ENCODE results near the gene CIDEC. TPM values are rescaled to one million over a fixed set of nuclear protein-coding genes. Genes with fewer than 3 reads are reported as not detected.
"Not testable (repeated sequence)": the region's sequence is repeated elsewhere in the genome, so short reads cannot be mapped to it uniquely, and the experiment has no call there.

Gene CIDEC
- total RNA-seq, 1 experiment from 2014 or later, result not detected

- not testable (repeated sequence) for H3K4me1 ChIP-seq; DNase-seq; H3K9me3 ChIP-seq (replicated peaks); H3K36me3 ChIP-seq; H3K4me3 ChIP-seq; H3K27me3 ChIP-seq; H3K27ac ChIP-seq
These were observed 8.0 kb downstream of the CIDEC start for GRCh38 chr3:9872067-9872466.

GRCh38 chr3:9870978-9871377, 9.1 kb downstream of the CIDEC start:
- no peak for DNase-seq
- no peaks in the 10 kb centered on the region for H3K9me3 ChIP-seq (replicated peaks)
- peak overlapping the region; percentile 36 for H3K4me3 ChIP-seq
- H3K27me3 ChIP-seq, result no peaks in the 10 kb centered on the region
- H3K36me3 ChIP-seq, result no peaks in the 10 kb centered on the region
- H3K4me1 ChIP-seq, result peaks cover 5% of the 10 kb centered on the region; the same call in 1 of the 2 replicates
- no peak overlapping the region for H3K27ac ChIP-seq

GRCh38 chr3:9869955-9870354, 10.1 kb downstream of the CIDEC start:
- Histone ChIP-seq H3K27ac (no peak overlapping the region), H3K36me3 (no peaks in the 10 kb centered on the region), H3K9me3 (replicated peaks) (no peaks in the 10 kb centered on the region), H3K4me1 (no peaks in the 10 kb centered on the region; the same call in 1 of the 2 replicates), H3K4me3 (no peak overlapping the region), H3K27me3 (no peaks in the 10 kb centered on the region)
- DNase-seq, result no peak

- H3K9me3 ChIP-seq (replicated peaks), result no peaks in the 10 kb centered on the region
- DNase-seq, result no peak
- no peak overlapping the region for H3K27ac ChIP-seq
- H3K27me3 ChIP-seq, result no peaks in the 10 kb centered on the region
- H3K4me1 ChIP-seq, result peaks cover 5% of the 10 kb centered on the region; the same call in 1 of the 2 replicates
- H3K4me3 ChIP-seq, result no peak overlapping the region
- no peaks in the 10 kb centered on the region for H3K36me3 ChIP-seq
These were observed 12.9 kb downstream of the CIDEC start for GRCh38 chr3:9867106-9867505.

- no peak overlapping the region for H3K27ac ChIP-seq
- peaks cover 5% of the 10 kb centered on the region; the same call in 1 of the 2 replicates for H3K4me1 ChIP-seq
- no peak for DNase-seq
- H3K9me3 ChIP-seq (replicated peaks), result no peaks in the 10 kb centered on the region
- no peak overlapping the region for H3K4me3 ChIP-seq
- H3K27me3 ChIP-seq, result no peaks in the 10 kb centered on the region
- H3K36me3 ChIP-seq, result no peaks in the 10 kb centered on the region
These were observed 13.4 kb downstream of the CIDEC start for GRCh38 chr3:9866639-9867038.

GRCh38 chr3:9865125-9865637, 14.9 kb downstream of the CIDEC start:
- not testable (repeated sequence) for H3K4me1 ChIP-seq; H3K36me3 ChIP-seq; H3K9me3 ChIP-seq (replicated peaks); H3K27me3 ChIP-seq
- H3K27ac ChIP-seq, result peak overlapping the region; percentile 82
- DNase-seq, result peak in 1 of 2 experiments; percentile 34
- peak overlapping the region; percentile 48 for H3K4me3 ChIP-seq

- H3K4me1 ChIP-seq, result peaks cover 5% of the 10 kb centered on the region; the same call in 1 of the 2 replicates
- no peaks in the 10 kb centered on the region for H3K27me3 ChIP-seq
These were observed 15.7 kb downstream of the CIDEC start for GRCh38 chr3:9864200-9864927.

GRCh38 chr3:9863058-9863772, 16.8 kb downstream of the CIDEC start:
- Histone ChIP-seq H3K4me3 (no peak overlapping the region), H3K27ac (no peak overlapping the region; the same call in 1 of the 2 replicates), H3K36me3 (no peaks in the 10 kb centered on the region), H3K27me3 (no peaks in the 10 kb centered on the region), H3K4me1 (peaks cover 5% of the 10 kb centered on the region; the same call in 1 of the 2 replicates), H3K9me3 (replicated peaks) (no peaks in the 10 kb centered on the region)
- DNase-seq, result no peak

More at GRCh38 chr3:9864200-9864927, 15.7 kb downstream of the CIDEC start:
- Histone ChIP-seq H3K9me3 (replicated peaks) (no peaks in the 10 kb centered on the region), H3K36me3 (no peaks in the 10 kb centered on the region), H3K4me3 (peak overlapping the region; percentile 48), H3K27ac (peak overlapping the region; percentile 82)
- peak; percentile 93 to 95 for DNase-seq

GRCh38 chr3:9862391-9863057, 17.5 kb downstream of the CIDEC start:
- H3K36me3 ChIP-seq, result no peaks in the 10 kb centered on the region
- no peak overlapping the region for H3K4me3 ChIP-seq
- H3K4me1 ChIP-seq, result peaks cover 5% of the 10 kb centered on the region; the same call in 1 of the 2 replicates
- no peak overlapping the region for H3K27ac ChIP-seq
- no peaks in the 10 kb centered on the region for H3K9me3 ChIP-seq (replicated peaks)
- no peaks in the 10 kb centered on the region for H3K27me3 ChIP-seq
- DNase-seq, result no peak

GRCh38 chr3:9861626-9862130, 18.4 kb downstream of the CIDEC start:
- H3K4me1 ChIP-seq, result peaks cover 5% of the 10 kb centered on the region; the same call in 1 of the 2 replicates
- no peaks in the 10 kb centered on the region for H3K27me3 ChIP-seq
- DNase-seq, result no peak
- H3K36me3 ChIP-seq, result no peaks in the 10 kb centered on the region
- H3K9me3 ChIP-seq (replicated peaks), result no peaks in the 10 kb centered on the region
- no peak overlapping the region for H3K4me3 ChIP-seq
- H3K27ac ChIP-seq, result no peak overlapping the region

- Histone ChIP-seq H3K36me3 (no peaks in the 10 kb centered on the region), H3K27ac (no peak overlapping the region), H3K4me1 (peaks cover 5% of the 10 kb centered on the region; the same call in 1 of the 2 replicates), H3K9me3 (replicated peaks) (no peaks in the 10 kb centered on the region), H3K27me3 (no peaks in the 10 kb centered on the region), H3K4me3 (no peak overlapping the region)
- DNase-seq, result no peak
These were observed 18.9 kb downstream of the CIDEC start for GRCh38 chr3:9861201-9861600.

- no peak for DNase-seq
- H3K27me3 ChIP-seq, result no peaks in the 10 kb centered on the region
- H3K27ac ChIP-seq, result no peak overlapping the region
- H3K36me3 ChIP-seq, result no peaks in the 10 kb centered on the region
- no peaks in the 10 kb centered on the region for H3K9me3 ChIP-seq (replicated peaks)
- H3K4me1 ChIP-seq, result peaks cover 6% of the 10 kb centered on the region; the same call in 1 of the 2 replicates
- H3K4me3 ChIP-seq, result no peak overlapping the region
These were observed 20.5 kb downstream of the CIDEC start for GRCh38 chr3:9859530-9860025.

- peaks cover 11% of the 10 kb centered on the region; the same call in 1 of the 2 replicates for H3K4me1 ChIP-seq
- no peak for DNase-seq
- H3K36me3 ChIP-seq, result no peaks in the 10 kb centered on the region
- no peak overlapping the region for H3K4me3 ChIP-seq
- H3K27ac ChIP-seq, result no peak overlapping the region
- no peaks in the 10 kb centered on the region for H3K27me3 ChIP-seq
- H3K9me3 ChIP-seq (replicated peaks), result no peaks in the 10 kb centered on the region
These were observed 24.5 kb downstream of the CIDEC start for GRCh38 chr3:9855594-9855993.

GRCh38 chr3:9854291-9854940, 25.6 kb downstream of the CIDEC start:
- H3K4me1 ChIP-seq, result peaks cover 11% of the 10 kb centered on the region; the same call in 1 of the 2 replicates
- peak; percentile 27 to 50 for DNase-seq
- H3K36me3 ChIP-seq; H3K4me3 ChIP-seq; H3K27me3 ChIP-seq; H3K9me3 ChIP-seq (replicated peaks); H3K27ac ChIP-seq: not testable (repeated sequence)
